IMR-90 (cell line): ENCODE measurements around the gene MRPL32. TPM values are rescaled to one million over a fixed set of nuclear protein-coding genes. Genes with fewer than 3 reads are reported as not detected.

Experiments
- ATAC-seq: fragments of 200-7000 bp; cut with Tn5 transposase; 2 replicates; pipeline ENCODE4 v1.9.1; 2020; ENCODE audit warnings: low read depth, mild to moderate bottlenecking, moderate library complexity
- BruUV-seq: library from RNA; stranded (reverse); fragments of 400-500 nt; replicated peaks from 2 replicates; lab custom pipeline; 2021; lab: Mats Ljungman, UMichigan
- CTCF ChIA-PET: fragments of 300-600 bp; formaldehyde crosslinking; extraction: SDS; loops from one replicate; lab custom pipeline; 2021; ENCODE audit warnings: antibody characterized with exemption; lab: Yijun Ruan, JAX
- POLR2A ChIA-PET: fragments of 300-600 bp; sonication (Branson Sonifier 250); formaldehyde crosslinking; loops from one replicate; lab custom pipeline; 2022; ENCODE audit warnings: antibody characterized with exemption; ENCODE audit not compliant: unreplicated experiment; lab: Charles Lee
- DNase-seq: peaks from one replicate; pipeline ENCODE4 v3.0.0; 2013
- H2AFZ ChIP-seq: replicated peaks from 2 replicates; pipeline ENCODE3; 2013; ENCODE audit warnings: low read length, mild to moderate bottlenecking; ENCODE audit not compliant: poor library complexity
- H2AK5ac ChIP-seq: 2 replicates; pipeline ENCODE4 v1.6.1; 2013; ENCODE audit warnings: low read depth, low read length, inconsistent platforms
- H2AK9ac ChIP-seq: replicated peaks from 2 replicates; pipeline ENCODE3; 2013; ENCODE audit warnings: mild to moderate bottlenecking, low read depth, low read length, moderate library complexity; ENCODE audit not compliant: poor library complexity
- H2BK120ac ChIP-seq: 2 replicates; pipeline ENCODE4 v1.6.1; 2013; ENCODE audit warnings: low read depth, low read length, inconsistent platforms
- H2BK15ac ChIP-seq: 3 replicates; pipeline ENCODE4 v1.6.1; 2013; ENCODE audit warnings: low read depth, low read length, inconsistent platforms
- H2BK20ac ChIP-seq: 2 replicates; pipeline ENCODE4 v1.6.1; 2013; ENCODE audit warnings: low read depth, mild to moderate bottlenecking, inconsistent platforms, low read length, moderate library complexity
- H2BK5ac ChIP-seq: 2 replicates; pipeline ENCODE4 v1.6.1; 2013; ENCODE audit warnings: mild to moderate bottlenecking, low read depth, low read length, inconsistent platforms; ENCODE audit not compliant: poor library complexity, severe bottlenecking
- H3K14ac ChIP-seq: replicated peaks from 2 replicates; pipeline ENCODE4 v1.6.1; 2013; ENCODE audit warnings: low read depth, low read length, inconsistent platforms
- H3K18ac ChIP-seq: 2 replicates; pipeline ENCODE4 v1.6.1; 2013; ENCODE audit warnings: low read depth, low read length, control low read depth
- H3K23ac ChIP-seq: 2 replicates; pipeline ENCODE4 v1.6.1; 2013; ENCODE audit warnings: low read depth, low read length, inconsistent platforms
- H3K27ac ChIP-seq: 2 replicates; pipeline ENCODE4 v1.5.1; 2013; ENCODE audit warnings: mild to moderate bottlenecking, control low read depth, low read length; ENCODE audit not compliant: insufficient read depth
- H3K27me3 ChIP-seq: 2 replicates; pipeline ENCODE4 v1.6.1; 2013; ENCODE audit warnings: low read length; ENCODE audit not compliant: control insufficient read depth, insufficient read depth
- H3K36me3 ChIP-seq: 2 replicates; pipeline ENCODE4 v1.6.1; 2013; ENCODE audit warnings: low read length, mixed read lengths; ENCODE audit not compliant: control insufficient read depth, insufficient read depth
- H3K4ac ChIP-seq: 2 replicates; pipeline ENCODE4 v1.6.1; 2013; ENCODE audit warnings: low read depth, low read length, inconsistent platforms
- H3K4me1 ChIP-seq: 2 replicates; pipeline ENCODE4 v1.6.1; 2013; ENCODE audit warnings: low read length, mixed read lengths; ENCODE audit not compliant: control insufficient read depth, insufficient read depth
- H3K4me2 ChIP-seq: 2 replicates; pipeline ENCODE4 v1.6.1; 2013; ENCODE audit warnings: low read depth, mild to moderate bottlenecking, control low read depth, low read length, moderate library complexity
- H3K4me3 ChIP-seq: 2 replicates; pipeline ENCODE4 v1.5.1; 2013; ENCODE audit warnings: low read depth, mild to moderate bottlenecking, control low read depth, low read length, moderate library complexity; ENCODE audit not compliant: insufficient read depth
- H3K56ac ChIP-seq: 2 replicates; pipeline ENCODE4 v1.6.1; 2013; ENCODE audit warnings: low read length, inconsistent platforms; ENCODE audit not compliant: insufficient read depth; ENCODE audit errors: extremely low read depth
- H3K79me1 ChIP-seq, 2 experiments: 2 replicates each; pipeline ENCODE4 v1.6.1; 2013; ENCODE audit warnings: low read length in 2 of 2, inconsistent platforms in 1 of 2, low read depth in 1 of 2
- H3K9ac ChIP-seq: 2 replicates; pipeline ENCODE4 v1.6.1; 2013; ENCODE audit warnings: low read depth, low read length, control low read depth
- H3K9me1 ChIP-seq: 2 replicates; pipeline ENCODE4 v1.6.1; 2013; ENCODE audit warnings: low read length, inconsistent platforms; ENCODE audit not compliant: insufficient read depth
- H3K9me3 ChIP-seq: 2 replicates; pipeline ENCODE4 v1.6.1; 2013; ENCODE audit warnings: low read length; ENCODE audit not compliant: control insufficient read depth, insufficient read depth
- H4K20me1 ChIP-seq: 2 replicates; pipeline ENCODE4 v1.6.1; 2013; ENCODE audit warnings: low read length, inconsistent platforms; ENCODE audit not compliant: insufficient read depth
- H4K5ac ChIP-seq: 2 replicates; pipeline ENCODE4 v1.6.1; 2013; ENCODE audit warnings: mild to moderate bottlenecking, low read depth, low read length, control low read depth
- H4K8ac ChIP-seq, 2 experiments: 2 replicates each; pipeline ENCODE4 v1.6.1; 2013; ENCODE audit warnings: low read depth in 2 of 2, low read length in 2 of 2, control low read depth in 1 of 2, inconsistent platforms in 1 of 2
- H4K91ac ChIP-seq: 2 replicates; pipeline ENCODE4 v1.6.1; 2013; ENCODE audit warnings: low read depth, low read length, inconsistent platforms; ENCODE audit not compliant: insufficient read depth
- BHLHE40 ChIP-seq: fragments of 150-350 bp; IDR thresholded peaks from 2 replicates; pipeline ENCODE4 v1.6.1; 2016; ENCODE audit warnings: mild to moderate bottlenecking, low read depth, low read length
- CHD1 ChIP-seq: IDR thresholded peaks from 2 replicates; pipeline ENCODE4 v1.6.1; 2012; ENCODE audit warnings: low read depth, low read length, improper control_type of control experiment
- MAZ ChIP-seq: IDR thresholded peaks from 2 replicates; pipeline ENCODE4 v1.6.1; 2012; ENCODE audit warnings: low read depth, mild to moderate bottlenecking, low read length, improper control_type of control experiment, moderate library complexity, borderline replicate concordance
- SMC3 ChIP-seq: fragments of 150-350 bp; IDR thresholded peaks from 2 replicates; pipeline ENCODE4 v1.6.1; 2016; ENCODE audit warnings: low read depth, mild to moderate bottlenecking, antibody characterized with exemption, low read length, moderate library complexity
- WGBS, 2 experiments: methylation state at CpG; one replicate each; pipeline versions ENCODE4 v1.1.5 to v1.1.7; 2013; ENCODE audit warnings: missing lambda C conversion rate in 2 of 2; ENCODE audit not compliant: insufficient read length in 1 of 2; ENCODE audit errors: extremely low coverage in 2 of 2; 5-methylcytosine and 5-hydroxymethylcytosine counted together
- dilution Hi-C: fragments of 300-500 bp; cut with HindIII; formaldehyde crosslinking; loops from one replicate; pipeline ENCODE4 v1.14.3; 2018; ENCODE audit warnings: low sequenced_read_pairs; ENCODE audit not compliant: unreplicated experiment
- in situ Hi-C: fragments of 300-500 bp; cut with MboI; formaldehyde crosslinking; loops from 3 replicates; pipeline ENCODE4 v1.14.3; 2019; ENCODE audit warnings: low sequenced_read_pairs, inconsistent platforms, mixed read lengths
- intact Hi-C: fragments of 100-400 bp; cut with micrococcal nuclease; formaldehyde crosslinking; loops from 2 replicates; pipeline ENCODE4 v1.10.0; 2022
- polyA plus RNA-seq, 3 experiments: library from polyadenylated mRNA; depleted of rRNA; stranded (reverse); fragments of >200 nt; gene quantifications; 2 replicates each; pipeline ENCODE4 v1.2.3, GENCODE V29; 2012; ENCODE audit warnings: low replicate concordance in 1 of 3
- total RNA-seq: library from RNA; depleted of rRNA; stranded (reverse); fragments of >200 nt; gene quantifications from 2 replicates; pipeline ENCODE4 v1.2.3, GENCODE V29; 2012
- TF ChIP-seq, protein P1 (sequence below): fragments of 150-350 bp; IDR thresholded peaks from 2 replicates; pipeline ENCODE4 v1.6.1; 2016; ENCODE audit warnings: low read depth, mild to moderate bottlenecking, low read length, moderate library complexity, borderline replicate concordance
- TF ChIP-seq, protein P2 (sequence below): conservative IDR thresholded peaks from 2 replicates; pipeline ENCODE4 v1.5.1; 2012; ENCODE audit warnings: mild to moderate bottlenecking, low read depth, low read length, improper control_type of control experiment

Gene MRPL32
- total and polyA plus RNA-seq, 2 of the 4 experiments (the other 2 are of a cell fraction): 42.3 to 75.3 TPM

DNA sequence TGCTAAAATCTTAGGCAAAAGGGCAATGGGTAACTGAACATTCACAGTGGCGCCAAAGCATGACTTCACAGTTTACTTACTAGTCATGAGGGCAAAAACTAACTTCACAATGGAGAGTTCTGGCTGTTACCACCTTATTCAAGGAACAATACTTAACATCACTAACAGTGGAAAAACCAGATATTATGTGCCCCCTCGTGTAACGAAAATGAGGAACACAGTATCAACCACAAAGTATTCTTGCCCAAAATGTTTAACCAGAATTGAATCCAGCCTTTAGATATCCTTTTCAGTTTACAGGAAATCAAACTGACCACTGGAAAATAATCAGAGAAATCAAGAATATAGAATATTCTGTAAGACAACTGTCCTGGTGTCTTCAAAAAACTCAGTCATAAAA, 29.8 kb upstream of the MRPL32 start:
- Histone ChIP-seq H3K79me1 (no peaks in the 10 kb centered on the region), H3K14ac (no peak overlapping the region), H3K4me3 (no peak overlapping the region), H3K56ac (no peak overlapping the region), H2AK5ac (no peak overlapping the region), H3K18ac (no peak overlapping the region), H3K9me1 (0 out of 2 replicates have a peak, but pooled peaks cover 2% of the 10 kb centered on the region), H2AFZ (no peak overlapping the region), H3K36me3 (no peaks in the 10 kb centered on the region), H2BK20ac (no peak overlapping the region), H3K9me3 (no peaks in the 10 kb centered on the region), H3K4me2 (no peak overlapping the region), H4K91ac (no peak overlapping the region), H4K20me1 (no peaks in the 10 kb centered on the region; the same call in 1 of the 2 replicates), H2BK15ac (no peak overlapping the region), H3K4me1 (no peaks in the 10 kb centered on the region; the same call in 1 of the 2 replicates), H2BK5ac (no peak overlapping the region), H4K8ac (no peak overlapping the region), H3K9ac (no peak overlapping the region), H4K5ac (no peak overlapping the region), H3K23ac (no peak overlapping the region), H3K27ac (no peak overlapping the region), H2AK9ac (no peak overlapping the region), H2BK120ac (no peak overlapping the region), H3K27me3 (no peaks in the 10 kb centered on the region; the same call in 1 of the 2 replicates), H3K4ac (no peak overlapping the region)
- 100% methylated on average over 1 of the region's 3 CpGs; no CpG with 5 or more reads in 1 of the 2 experiments for WGBS, 2 experiments
- ATAC-seq (no peak), DNase-seq (no peak)
- TF ChIP-seq, protein P1, sequence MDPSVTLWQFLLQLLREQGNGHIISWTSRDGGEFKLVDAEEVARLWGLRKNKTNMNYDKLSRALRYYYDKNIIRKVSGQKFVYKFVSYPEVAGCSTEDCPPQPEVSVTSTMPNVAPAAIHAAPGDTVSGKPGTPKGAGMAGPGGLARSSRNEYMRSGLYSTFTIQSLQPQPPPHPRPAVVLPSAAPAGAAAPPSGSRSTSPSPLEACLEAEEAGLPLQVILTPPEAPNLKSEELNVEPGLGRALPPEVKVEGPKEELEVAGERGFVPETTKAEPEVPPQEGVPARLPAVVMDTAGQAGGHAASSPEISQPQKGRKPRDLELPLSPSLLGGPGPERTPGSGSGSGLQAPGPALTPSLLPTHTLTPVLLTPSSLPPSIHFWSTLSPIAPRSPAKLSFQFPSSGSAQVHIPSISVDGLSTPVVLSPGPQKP: no peak
- TF ChIP-seq, protein P2, sequence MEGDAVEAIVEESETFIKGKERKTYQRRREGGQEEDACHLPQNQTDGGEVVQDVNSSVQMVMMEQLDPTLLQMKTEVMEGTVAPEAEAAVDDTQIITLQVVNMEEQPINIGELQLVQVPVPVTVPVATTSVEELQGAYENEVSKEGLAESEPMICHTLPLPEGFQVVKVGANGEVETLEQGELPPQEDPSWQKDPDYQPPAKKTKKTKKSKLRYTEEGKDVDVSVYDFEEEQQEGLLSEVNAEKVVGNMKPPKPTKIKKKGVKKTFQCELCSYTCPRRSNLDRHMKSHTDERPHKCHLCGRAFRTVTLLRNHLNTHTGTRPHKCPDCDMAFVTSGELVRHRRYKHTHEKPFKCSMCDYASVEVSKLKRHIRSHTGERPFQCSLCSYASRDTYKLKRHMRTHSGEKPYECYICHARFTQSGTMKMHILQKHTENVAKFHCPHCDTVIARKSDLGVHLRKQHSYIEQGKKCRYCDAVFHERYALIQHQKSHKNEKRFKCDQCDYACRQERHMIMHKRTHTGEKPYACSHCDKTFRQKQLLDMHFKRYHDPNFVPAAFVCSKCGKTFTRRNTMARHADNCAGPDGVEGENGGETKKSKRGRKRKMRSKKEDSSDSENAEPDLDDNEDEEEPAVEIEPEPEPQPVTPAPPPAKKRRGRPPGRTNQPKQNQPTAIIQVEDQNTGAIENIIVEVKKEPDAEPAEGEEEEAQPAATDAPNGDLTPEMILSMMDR: no peak
- TF ChIP-seq SMC3 (no peak), BHLHE40 (no peak), MAZ (no peak), CHD1 (no peak)
- dilution Hi-C loops: no loop called here
- in situ Hi-C loops: no loop called here
- POLR2A ChIA-PET: no interaction called here
- CTCF ChIA-PET: no interaction called here
- BruUV-seq: no TSS peak
- intact Hi-C loops: no loop called here
